ENCODE measurements around the gene ID3.

ID3 gene, protein sequence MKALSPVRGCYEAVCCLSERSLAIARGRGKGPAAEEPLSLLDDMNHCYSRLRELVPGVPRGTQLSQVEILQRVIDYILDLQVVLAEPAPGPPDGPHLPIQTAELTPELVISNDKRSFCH

DNA sequence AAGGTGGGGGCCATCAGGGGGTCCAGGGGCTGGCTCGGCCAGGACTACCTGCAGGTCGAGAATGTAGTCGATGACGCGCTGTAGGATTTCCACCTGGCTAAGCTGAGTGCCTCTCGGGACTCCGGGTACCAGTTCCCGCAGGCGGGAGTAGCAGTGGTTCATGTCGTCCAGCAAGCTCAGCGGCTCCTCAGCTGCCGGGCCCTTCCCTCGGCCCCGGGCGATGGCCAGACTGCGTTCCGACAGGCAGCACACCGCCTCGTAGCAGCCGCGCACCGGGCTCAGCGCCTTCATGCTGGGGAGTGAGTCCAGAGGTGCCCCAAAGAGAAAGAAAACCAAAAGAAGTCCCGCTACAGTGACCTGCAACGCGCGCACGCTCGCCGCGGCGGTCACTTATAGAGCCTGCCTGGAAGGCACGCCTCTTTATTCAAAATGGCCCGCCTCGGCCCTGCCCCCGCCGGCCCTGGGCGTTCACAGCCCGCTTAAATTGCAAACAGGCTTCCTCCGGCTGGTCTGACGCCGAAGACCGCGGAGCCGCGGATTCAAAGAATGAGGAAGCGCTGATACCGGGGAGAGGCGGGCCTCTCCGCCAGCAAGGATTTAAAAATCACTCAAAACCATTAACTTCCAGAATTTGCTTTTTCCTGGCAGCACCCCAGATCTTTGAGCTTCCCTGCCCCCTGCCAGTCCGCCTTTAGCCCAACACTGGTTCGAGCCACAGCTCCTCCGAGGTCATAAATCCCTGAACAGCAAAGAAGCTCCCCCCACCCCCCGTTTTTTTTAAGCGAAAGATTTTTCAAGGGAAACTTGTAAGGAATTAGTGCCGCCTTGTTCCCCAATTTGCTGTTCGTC, at the start of gene ID3:
Gene ID3 (minus strand): TSS at position 366 of the 849 bp plus-strand sequence. CDS start 75 bp downstream, at position 291.
- peak; percentile 97 for DNase-seq

DNA sequence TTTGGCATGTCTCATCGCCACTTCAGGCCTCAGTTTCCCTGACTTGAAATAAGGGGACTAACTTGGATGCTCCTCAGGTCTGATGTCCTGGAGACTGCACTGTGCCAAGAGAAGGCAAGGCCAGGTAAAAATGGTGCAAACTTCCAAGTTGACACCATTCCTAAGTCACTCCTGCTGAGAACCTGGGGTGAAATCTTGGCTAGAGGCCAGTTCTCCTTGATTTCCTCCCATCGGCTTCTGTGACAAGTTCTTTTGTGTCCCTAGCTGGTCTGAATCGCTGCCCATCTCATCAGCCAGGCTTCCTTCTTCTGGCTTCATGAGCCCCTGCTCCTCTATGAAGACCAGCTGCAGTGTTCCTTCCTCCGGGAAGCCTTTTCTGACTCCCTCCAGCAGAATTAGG, 48.6 kb upstream of the ID3 start:
- no peak for DNase-seq

DNA sequence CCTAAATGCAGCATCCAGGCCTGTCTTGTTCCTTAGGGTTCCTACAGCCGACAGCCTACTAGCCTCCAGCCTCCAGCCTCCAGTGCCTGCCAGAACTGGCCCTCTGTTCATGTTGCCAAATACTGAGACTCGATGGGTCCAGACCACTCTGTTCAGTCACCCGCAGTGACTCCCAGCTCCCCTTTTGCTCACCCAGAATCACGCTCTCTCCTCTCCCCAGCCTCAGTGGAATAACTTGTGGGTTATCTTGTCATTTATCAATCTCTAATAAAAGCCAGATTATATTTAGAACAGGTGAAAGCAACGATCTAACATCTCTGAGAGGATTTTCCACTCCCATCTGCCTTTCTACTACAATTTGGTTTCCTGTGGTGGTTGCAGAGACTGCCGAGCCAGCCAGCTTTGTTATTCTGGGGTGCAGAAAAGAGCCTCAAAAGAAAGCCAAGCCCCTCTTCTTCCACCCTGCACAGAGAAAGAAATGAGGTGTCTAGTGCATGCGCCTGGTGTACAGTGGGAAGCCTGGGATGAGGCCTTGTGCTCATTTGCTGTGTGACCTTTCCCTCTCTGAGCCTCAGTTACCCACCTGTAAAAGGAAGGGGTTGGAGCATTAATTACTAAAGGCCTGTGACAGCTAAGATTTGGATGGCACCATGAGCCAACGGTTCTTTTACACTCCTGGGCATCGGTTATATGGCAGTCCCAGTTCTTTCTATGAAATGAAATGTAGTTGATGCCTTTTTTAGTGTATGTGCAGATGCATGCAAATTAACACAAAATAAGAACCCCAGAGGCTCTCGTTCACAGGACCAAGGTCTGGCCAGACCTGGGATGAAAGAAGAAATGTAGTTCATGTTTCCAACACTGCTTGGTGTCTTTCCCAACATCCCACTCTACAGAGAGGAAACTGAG, 42.9 kb upstream of the ID3 start:
- DNase-seq = no peak

DNA sequence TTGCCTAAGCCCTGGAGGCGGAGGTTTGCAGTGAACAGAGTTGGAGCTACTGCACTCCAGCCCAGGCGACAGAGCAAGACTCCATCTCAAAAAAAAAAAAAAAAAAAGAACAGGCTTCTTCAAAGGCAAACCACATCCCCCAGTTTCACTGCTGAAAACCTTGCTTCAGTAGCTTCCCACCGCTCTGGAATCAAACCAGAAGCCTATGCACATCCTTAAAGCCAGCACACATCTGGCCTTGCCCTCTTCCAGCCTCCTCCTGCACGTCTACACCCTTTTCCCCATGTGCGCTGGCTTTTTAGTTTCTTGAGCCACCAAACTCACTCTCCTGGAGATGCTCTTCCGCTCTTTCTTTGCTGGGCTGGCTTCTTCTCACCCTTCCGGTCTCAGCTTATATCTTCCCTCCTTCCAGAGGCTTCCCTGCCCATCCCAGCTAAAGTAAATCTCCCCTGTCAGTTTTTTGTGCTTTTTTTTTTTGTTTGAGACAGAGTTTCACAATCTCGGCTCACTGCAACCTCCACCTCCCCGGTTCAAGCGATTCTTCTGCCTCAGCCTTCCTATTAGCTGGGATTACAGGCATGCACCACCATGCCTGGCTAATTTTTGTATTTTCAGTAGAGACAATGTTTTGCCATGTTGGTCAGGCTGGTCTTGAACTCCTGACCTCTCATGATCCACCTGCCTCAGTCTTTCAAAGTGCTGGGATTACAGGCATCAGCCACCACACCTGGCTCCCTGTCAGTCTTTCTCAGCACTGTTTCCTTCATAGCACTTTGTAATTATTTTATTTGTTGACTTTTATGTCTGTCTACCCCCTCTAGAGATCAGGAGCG, 42.0 kb upstream of the ID3 start:
- no peak for DNase-seq

DNA sequence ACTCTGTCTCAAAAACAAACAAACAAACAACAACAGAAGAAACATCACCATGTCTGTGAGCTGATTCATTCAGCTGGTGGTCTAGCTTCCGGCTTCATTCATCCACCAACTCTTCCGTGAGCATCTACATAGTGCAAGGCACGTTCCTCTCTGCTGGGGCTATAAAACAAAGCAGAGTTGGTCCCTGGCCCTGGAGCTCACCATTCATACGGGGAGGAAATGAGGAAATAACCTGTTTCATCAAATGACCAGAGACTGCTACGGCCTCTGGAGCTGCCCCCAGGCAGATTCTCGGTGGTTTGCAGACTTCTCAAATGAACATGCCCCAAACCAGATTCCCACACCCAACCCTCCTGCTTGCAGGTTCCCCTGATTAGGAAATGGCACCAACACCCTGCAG, 41.0 kb upstream of the ID3 start:
- DNase-seq = no peak

DNA sequence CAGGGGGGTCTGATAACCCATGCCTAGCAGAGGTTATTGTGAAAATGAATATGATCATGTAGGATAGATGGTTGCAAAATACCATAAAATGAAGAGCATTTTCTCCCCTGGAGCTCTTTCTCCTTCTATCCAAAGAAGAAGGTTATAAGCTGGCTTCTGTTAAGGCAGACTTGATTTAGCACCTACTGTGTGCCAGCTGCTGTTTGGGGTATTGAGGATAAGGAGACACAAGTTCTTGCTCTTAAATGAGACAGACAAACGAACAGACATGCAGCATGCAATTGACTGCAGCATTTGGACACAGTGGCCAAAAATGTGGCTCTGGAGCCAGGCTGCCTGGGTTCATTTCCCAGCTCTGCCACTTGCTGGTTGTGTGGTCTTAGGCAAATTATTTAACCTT, 39.8 kb upstream of the ID3 start:
- DNase-seq = no peak

DNA sequence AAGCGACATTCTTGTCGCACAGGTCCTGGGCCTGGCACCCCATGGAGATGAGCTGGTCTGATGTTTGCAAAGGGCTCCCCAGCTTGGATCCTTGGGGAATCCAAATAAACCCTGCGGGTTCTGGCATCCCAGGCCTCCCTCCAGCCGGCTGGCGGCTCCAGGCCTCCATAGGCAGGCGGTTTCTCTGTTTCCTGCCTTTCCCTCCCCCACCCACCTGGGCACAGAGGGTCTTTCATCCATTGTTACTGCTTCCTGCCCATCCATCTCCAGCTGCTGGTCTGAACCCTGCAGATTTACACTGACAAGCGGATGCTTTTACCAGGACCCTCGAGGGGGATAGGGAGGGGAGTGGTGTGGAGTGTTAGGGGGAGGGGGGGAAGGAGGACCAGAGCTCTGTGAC, 39.1 kb upstream of the ID3 start:
- no peak for DNase-seq

DNA sequence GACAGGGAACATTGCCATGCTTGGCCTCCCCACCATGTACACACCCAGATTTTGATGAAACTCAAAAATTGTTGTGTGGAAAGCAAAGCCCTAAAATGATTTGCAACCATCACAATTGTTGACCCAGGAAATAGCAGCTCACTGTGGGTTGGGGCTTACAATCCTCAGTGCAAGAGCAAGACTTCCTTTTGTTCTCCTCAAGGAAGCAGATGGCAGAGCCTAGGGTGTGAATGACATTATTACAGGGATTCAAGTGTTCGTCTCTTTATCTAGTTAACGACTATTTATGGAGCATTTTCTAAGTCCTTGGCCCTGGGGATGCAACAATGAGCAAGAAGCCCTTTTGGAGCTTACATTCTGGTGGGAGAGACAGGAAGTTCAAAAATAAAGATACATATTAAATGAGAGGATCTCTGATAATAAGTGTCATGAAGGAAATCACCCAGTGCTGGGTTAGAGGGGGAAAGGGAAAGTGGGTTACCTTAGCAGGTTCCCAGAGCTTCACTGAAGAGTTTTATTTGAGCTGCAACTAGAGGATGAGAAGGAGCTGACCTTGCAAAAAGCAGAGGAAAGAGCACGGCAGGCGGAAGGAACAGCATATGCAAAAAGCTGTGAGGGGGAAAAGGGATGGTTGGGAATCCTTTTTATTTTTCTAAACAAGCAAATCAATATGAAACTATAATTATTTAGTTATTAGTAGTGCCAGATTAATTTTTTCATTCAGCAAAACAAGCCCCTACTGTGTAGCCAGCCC, 38.5 kb upstream of the ID3 start:
- no peak for DNase-seq

DNA sequence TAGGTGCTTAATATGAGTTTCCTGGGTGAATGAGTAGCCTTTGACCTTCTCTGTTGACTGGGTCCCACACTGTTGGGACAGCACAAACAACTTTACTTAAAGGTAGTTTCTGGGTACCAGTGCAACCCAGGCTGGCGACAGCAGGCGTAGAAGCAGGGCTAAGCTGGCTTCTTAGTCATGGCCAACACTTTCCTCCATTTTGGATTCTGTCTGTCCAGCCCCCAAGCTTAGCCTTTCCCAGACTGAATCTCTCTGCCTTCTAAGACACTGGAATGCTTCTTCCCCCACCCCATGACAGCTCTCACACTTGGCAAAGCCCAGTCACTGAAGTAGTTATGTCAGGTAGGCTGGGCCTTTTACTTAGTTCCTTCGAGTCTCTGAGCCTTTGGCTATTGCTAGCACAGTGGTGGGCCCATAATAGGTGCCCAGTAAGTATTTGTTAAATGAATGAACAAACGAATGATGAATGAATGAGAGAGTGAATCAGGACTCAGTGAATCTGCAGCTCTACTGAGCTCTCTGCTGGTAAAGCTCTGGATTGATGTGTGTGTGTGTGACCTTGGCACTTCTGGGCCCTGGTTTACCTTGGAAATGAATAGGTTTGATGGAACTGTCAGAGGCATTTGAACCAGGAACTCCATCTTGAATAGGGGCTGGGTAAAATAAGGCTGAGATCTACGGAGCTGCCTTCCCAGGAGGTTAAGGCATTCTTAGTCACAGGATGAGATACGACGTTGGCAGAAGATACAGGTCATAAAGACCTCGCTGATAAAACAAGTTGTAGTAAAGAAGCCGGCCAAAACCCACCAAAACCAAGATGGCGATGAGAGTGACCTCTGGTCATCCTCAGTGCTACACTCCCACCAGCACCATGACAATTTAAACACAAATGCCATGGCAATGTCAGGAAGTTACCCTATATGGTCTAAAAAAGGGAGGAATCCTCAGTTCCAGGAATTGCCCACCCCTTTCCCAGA, 37.4 kb upstream of the ID3 start:
- no peak for DNase-seq

DNA sequence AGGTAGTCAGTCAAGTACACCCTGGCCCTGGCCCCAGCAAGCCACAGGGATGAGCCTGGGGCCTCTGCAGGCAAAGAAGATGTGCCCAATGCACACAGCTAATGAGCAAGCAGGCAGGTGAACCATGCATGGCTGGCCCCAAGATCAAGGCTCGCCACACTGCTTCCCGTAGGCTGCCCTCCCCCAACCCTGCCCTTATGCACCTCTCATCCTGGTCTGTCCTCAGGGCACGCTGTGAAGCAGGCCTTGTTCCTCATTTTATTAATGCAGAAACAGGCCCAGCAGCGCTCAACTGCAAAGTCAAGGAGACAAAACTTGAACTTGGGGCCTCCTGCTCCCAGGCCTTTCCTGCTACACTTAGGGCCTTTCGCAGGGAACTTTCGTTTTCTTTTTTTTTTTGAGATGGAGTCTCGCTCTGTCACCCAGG, 35.6 kb upstream of the ID3 start:
- peak; percentile 11 for DNase-seq

DNA sequence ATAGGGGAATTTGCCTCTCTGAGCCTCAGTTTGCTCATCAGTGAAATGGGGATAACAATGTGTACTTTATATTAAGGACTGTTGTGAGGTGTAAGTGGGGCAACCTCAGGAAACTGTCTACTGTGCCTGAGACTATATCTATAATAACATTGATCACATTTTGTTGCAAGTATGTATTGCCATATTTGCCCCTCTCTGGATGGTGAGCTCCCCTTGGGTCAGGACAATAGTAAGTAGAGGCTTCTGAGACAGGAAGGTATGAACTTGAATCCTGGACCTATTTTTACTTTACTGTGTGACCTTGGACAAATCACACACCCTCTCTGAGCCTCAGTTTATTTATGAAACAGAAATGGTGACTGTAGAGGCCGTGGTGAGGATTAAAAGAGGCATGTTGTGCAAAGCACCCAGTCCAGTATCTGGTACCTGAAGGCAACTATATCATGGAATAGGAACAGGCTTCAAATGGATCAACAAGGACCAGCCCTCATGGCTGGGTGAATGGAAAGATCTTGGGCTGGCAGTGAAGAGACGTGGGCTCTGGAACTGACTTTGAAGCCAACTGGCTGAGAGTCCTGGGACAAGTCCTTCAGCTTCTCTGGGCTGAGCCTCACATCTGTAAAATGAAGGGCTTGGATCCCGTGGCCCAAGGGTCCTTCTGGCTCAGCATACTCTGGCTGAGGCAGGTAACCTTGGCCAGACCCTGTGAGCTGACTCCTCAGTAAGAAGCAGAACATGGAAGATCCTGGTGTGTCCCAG, 35.0 kb upstream of the ID3 start:
- DNase-seq = no peak

DNA sequence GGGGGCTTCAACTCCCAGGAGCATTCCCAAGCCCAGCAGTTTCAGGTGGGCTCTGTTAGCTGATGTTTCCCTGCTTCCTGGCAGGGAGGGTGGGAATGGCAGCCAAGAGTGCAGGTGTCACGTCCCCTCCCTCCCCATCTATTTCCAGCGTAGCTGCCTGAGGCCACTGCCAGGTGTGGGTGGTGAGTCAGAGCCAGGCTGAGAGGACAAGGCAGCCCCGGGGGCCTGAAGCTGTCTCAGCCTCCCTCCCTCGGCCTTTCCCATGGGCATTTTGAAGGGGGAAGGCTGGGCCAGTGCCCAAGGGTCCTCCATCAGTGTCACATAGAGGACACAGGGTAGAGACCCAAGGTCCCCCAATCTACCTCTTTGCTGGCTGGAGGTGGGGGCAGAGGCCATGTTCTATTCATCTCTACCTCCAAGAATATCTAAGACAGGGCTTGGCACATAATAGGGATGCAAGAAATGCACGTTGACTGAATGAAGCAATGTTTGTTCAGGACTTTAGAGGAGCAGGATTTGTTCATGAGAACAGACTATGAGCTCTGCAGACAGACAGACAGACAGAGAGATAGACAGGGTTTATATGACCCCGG, 34.4 kb upstream of the ID3 start:
- DNase-seq = no peak

DNA sequence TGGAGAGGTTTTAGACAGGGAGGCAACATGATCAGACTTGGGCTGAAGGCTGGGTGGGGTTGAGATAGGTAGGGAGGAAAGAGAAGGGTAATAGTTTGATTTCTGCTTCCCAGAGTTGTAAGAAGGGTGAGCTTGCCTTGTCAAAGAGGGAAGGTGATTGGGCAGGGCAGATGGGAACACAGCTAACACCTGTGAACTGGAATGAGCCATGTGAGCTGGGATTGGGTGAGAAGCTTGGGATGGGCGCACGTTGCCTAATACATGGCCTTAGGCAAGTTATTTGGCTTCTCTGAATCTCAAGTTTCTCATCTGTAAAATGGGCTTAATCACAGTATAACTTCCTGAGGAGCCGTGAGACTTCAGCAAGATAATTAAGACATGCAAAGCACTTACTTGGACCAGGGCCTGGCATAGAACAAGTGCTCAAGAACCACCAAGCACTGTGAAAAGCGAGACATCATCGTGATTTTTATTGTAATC, 33.8 kb upstream of the ID3 start:
- no peak for DNase-seq

DNA sequence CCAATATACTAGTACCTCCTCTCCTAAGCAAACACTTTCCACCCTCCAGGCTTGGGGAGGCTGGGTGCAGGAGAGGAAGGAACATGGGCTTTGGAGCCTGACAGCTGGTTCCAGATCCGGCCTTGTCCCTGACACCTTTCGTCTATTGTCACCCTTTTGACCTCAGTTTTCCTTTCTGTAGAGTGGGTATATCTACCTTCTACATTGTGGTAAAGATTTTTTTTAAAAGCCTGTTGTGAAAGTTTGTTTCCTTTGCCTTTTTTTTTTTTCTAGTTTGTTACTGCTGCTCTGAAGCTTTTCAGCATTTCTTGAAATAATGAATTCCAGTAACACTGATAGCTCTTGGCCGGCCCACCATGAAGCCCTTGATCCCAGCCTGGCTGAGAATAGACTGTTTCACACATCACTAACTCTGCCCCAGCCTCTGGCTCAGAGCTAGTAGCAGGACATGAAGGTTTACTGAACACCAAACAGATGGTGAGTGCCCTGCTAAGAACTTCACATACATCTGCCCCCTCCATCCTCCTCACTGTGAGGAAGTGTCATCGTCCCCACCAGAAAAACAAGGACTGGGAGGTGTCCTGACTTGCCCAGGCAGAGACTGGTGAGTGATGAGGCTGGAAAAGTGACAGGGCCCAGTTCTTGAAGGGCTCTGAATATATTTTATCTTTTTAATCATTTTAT, 33.0 kb upstream of the ID3 start:
- DNase-seq = no peak

DNA sequence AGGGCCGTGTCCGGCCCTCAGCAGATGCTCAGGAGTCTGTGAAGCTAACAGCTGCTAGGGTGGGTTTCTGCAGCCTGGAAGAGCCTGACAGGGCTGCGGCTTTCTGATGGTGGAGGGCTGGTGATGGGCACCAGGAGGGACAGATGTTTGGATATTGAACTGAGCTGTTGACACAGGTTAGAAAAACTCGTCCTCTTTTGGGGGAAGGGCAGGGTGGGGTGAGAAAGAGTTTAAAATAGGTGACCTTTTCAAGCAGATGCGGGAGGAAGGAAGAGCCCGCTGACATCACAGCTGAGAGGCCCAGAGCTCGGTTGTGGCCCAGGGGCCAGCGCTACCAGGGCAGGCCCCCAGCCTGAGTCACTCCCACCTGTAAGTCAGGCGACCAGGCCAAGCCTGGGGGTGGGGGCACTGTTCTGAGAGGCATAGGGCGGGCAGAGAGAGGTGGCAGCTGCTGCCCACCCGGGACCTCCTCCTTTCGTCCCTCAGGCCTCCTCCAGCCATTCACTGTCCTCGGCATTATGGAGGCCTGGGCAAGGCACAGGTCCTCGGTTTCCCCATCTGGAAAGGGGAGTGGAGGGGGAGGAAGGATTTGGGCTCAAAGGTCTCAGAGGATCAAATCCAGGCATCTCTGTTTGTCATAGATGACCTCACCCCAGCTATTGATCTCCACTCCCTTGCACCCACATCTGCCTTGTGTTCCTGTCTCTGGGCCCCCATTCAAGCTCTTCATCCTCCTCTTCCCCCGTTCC, 32.3 kb upstream of the ID3 start:
- DNase-seq = no peak

DNA sequence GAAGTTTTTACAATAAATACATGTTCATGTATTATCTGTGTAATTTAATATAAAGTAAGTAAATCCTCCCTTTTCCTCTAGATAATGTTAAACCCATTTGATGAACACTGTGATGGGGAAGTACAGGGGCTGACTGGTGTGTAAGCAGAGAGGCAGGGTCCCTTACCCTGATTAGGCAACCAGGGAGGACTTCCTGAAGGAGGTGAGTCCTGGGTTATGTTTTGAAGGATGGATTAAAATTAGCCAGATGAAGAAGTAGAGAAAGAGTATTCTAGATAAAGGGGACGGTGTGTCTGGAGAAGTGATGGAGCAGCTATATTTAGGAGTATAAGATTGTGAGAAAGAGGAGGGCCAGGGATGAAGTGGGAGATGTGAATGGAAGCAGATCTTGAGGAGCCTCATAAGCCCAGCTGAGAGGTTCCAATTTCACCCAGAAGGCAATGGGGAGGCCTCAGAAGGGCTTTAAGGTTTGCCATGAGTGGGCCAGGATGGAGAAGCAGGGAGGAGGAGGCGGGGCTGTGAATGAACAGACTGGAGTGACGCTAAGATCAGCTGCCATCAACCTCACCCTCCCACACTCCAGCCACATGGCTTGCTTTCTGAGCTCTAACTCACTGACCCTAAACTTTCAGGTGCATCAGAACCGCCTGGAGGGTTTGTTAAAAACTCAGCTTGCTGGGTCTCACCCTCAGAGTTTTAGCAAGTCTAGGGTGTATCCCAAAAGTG, 30.9 kb upstream of the ID3 start:
- DNase-seq = no peak

DNA sequence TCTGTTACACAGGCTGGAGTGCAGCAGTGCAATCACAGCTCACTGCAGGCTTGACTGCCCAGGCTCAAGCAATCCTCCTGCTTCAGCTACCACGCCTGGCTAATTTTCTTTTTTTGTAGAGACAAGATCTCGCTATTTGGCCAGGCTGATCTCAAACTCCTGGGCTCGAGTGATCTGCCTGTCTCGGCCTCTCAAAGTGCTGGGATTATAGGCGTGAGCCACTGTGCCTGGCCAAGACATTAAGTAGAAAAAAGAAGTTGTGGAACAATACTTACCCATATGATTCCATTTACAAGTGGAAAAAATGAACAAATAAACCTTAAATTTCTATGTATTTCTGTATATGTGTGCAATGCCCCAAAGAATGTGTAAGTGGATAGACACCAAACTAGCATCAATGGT, 30.3 kb upstream of the ID3 start:
- DNase-seq = no peak

Measured in hematopoietic multipotent progenitor cell treated with erythropoietin and hydrocortisone succinate and interleukin-3 and kit ligand, for 4 days (in vitro differentiated cells).